HCT116 (cell line): ENCODE measurements around the gene IL18. TPM values are rescaled to one million over a fixed set of nuclear protein-coding genes. Genes with fewer than 3 reads are reported as not detected.

Experiments
- ATAC-seq: fragments of 200-7000 bp; cut with Tn5 transposase; 2 replicates; pipeline ENCODE4 v1.9.1; 2020; ENCODE audit warnings: mild to moderate bottlenecking, moderate library complexity
- BruUV-seq: library from RNA; stranded (reverse); fragments of 400-500 nt; replicated peaks from 2 replicates; lab custom pipeline; 2021; lab: Mats Ljungman, UMichigan
- CTCF ChIA-PET: fragments of 300-600 bp; sonication (Branson Sonifier 250); formaldehyde crosslinking; loops from one replicate; lab custom pipeline; 2021; ENCODE audit warnings: antibody characterized with exemption; lab: Charles Lee
- POLR2A ChIA-PET: fragments of 300-600, 350-600 bp; sonication (Branson Sonifier 250); formaldehyde crosslinking; loops from one replicate; lab custom pipeline; 2021; ENCODE audit warnings: antibody characterized with exemption; lab: Charles Lee
- RAD21 ChIA-PET, 2 experiments: fragments of 300-600 bp; sonication (Branson Sonifier 250); formaldehyde crosslinking; loops; one replicate each; lab custom pipeline; 2023; ENCODE audit warnings: low total read pairs in 2 of 2; ENCODE audit not compliant: uncharacterized antibody in 2 of 2, unreplicated experiment in 2 of 2, low non-redundant PET in 1 of 2; lab: Charles Lee
- DNase-seq: peaks from one replicate; pipeline ENCODE4 v3.0.0-alpha.2; 2010; ENCODE audit warnings: low read depth, low spot score
- H2AFZ ChIP-seq: fragments of 200-600 bp; shearing (Covaris generic), sonication (generic); 2 replicates; pipeline ENCODE4 v1.6.1; 2017; ENCODE audit warnings: low read depth, mixed run types, mixed read lengths, antibody characterized with exemption, low read length; ENCODE audit not compliant: poor library complexity, severe bottlenecking
- H3K27ac ChIP-seq: 2 replicates; pipeline ENCODE4 v1.5.1; 2012; ENCODE audit warnings: low read depth, low read length
- H3K27me3 ChIP-seq: fragments of 200-600 bp; sonication (generic); 2 replicates; pipeline ENCODE4 v1.6.1; 2016; ENCODE audit warnings: mixed run types, low read length, mixed read lengths; ENCODE audit not compliant: insufficient read depth
- H3K36me3 ChIP-seq, 2 experiments: fragments of 200-500 bp in 1 of 2; fragments of 200-600 bp in 1 of 2; sonication (Bioruptor generic) in 1 of 2; sonication (generic) in 1 of 2; 2 replicates each; pipeline versions ENCODE4 v1.5.1 to v1.6.1; 2014 to 2016; ENCODE audit warnings: low read length in 2 of 2, inconsistent platforms in 1 of 2, mixed read lengths in 1 of 2, mixed run types in 1 of 2; ENCODE audit not compliant: insufficient read depth in 2 of 2, control insufficient read depth in 1 of 2
- H3K4me1 ChIP-seq, 2 experiments: fragments of 200-600 bp in 1 of 2; sonication (generic) in 1 of 2; 2 replicates each; pipeline versions ENCODE4 v1.5.1 to v1.6.1; 2012 to 2017; ENCODE audit warnings: low read length in 2 of 2, inconsistent platforms in 1 of 2, mild to moderate bottlenecking in 1 of 2, mixed read lengths in 1 of 2, mixed run types in 1 of 2, moderate library complexity in 1 of 2; ENCODE audit not compliant: insufficient read depth in 2 of 2, control insufficient read depth in 1 of 2
- H3K4me2 ChIP-seq: fragments of 200-600 bp; sonication (generic); 2 replicates; pipeline ENCODE4 v1.6.1; 2017; ENCODE audit warnings: mixed run types, low read length, mixed read lengths
- H3K4me3 ChIP-seq, 2 experiments: fragments of 200-600 bp in 1 of 2; sonication (generic) in 1 of 2; replicated peaks in 1 of 2; 2 replicates each; pipeline ENCODE4 v1.5.1; 2011 to 2016; ENCODE audit warnings: low read length in 2 of 2, control low read depth in 1 of 2, low read depth in 1 of 2, mild to moderate bottlenecking in 1 of 2, mixed read lengths in 1 of 2, mixed run types in 1 of 2
- H3K79me2 ChIP-seq: fragments of 200-600 bp; sonication (generic); 2 replicates; pipeline ENCODE4 v1.6.1; 2017; ENCODE audit warnings: mild to moderate bottlenecking, mixed run types, low read length, moderate library complexity, mixed read lengths; ENCODE audit not compliant: insufficient read depth
- H3K9ac ChIP-seq: fragments of 200-600 bp; sonication (generic); 2 replicates; pipeline ENCODE4 v1.6.1; 2016; ENCODE audit warnings: low read length, mixed read lengths
- H3K9me2 ChIP-seq: fragments of 200-600 bp; sonication (generic), shearing (Covaris generic); 2 replicates; pipeline ENCODE4 v1.6.1; 2017; ENCODE audit warnings: mixed run types, mild to moderate bottlenecking, moderate library complexity; ENCODE audit not compliant: insufficient read depth
- H3K9me3 ChIP-seq, 2 experiments: fragments of 200-500 bp in 1 of 2; fragments of 200-600 bp in 1 of 2; sonication (Bioruptor generic) in 1 of 2; sonication (generic) in 1 of 2; 2 replicates each; pipeline ENCODE4 v1.6.1; 2014 to 2017; ENCODE audit warnings: low read length in 2 of 2, mixed read lengths in 2 of 2, inconsistent platforms in 1 of 2, low read depth in 1 of 2, mild to moderate bottlenecking in 1 of 2, mixed run types in 1 of 2, moderate library complexity in 1 of 2; ENCODE audit not compliant: control insufficient read depth in 1 of 2, insufficient read depth in 1 of 2
- H4K20me1 ChIP-seq: fragments of 200-600 bp; sonication (generic), shearing (Covaris generic); 2 replicates; pipeline ENCODE4 v1.6.1; 2017; ENCODE audit warnings: mixed run types, mild to moderate bottlenecking, moderate library complexity; ENCODE audit not compliant: insufficient read depth
- ATF3 ChIP-seq: IDR thresholded peaks from 2 replicates; pipeline ENCODE4 v1.6.1; 2012
- CBX3 ChIP-seq: IDR thresholded peaks from 2 replicates; pipeline ENCODE4 v1.6.1; 2012; ENCODE audit warnings: low read depth
- CEBPB ChIP-seq: IDR thresholded peaks from 2 replicates; pipeline ENCODE4 v1.6.1; 2012; ENCODE audit warnings: low read depth
- CTCF ChIP-seq, 3 experiments: fragments of 200-600 bp in 1 of 3; sonication (generic) in 1 of 3; IDR thresholded peaks in 2 of 3; conservative IDR thresholded peaks in 1 of 3; 2 replicates each; pipeline ENCODE4 v1.5.1; 2012 to 2017; ENCODE audit warnings: low read depth in 2 of 3, low read length in 2 of 3, antibody characterized with exemption in 1 of 3, borderline replicate concordance in 1 of 3, control low read depth in 1 of 3, mild to moderate bottlenecking in 1 of 3, mixed read lengths in 1 of 3, mixed run types in 1 of 3, moderate library complexity in 1 of 3; ENCODE audit not compliant: insufficient read depth in 1 of 3
- EGR1 ChIP-seq: IDR thresholded peaks from 2 replicates; pipeline ENCODE4 v1.6.1; 2012; ENCODE audit warnings: low read depth
- ELF1 ChIP-seq: IDR thresholded peaks from 2 replicates; pipeline ENCODE4 v1.6.1; 2012; ENCODE audit warnings: low read depth, borderline replicate concordance
- FOSL1 ChIP-seq: IDR thresholded peaks from 2 replicates; pipeline ENCODE4 v1.6.1; 2012; ENCODE audit warnings: low read depth
- POLR2AphosphoS5 ChIP-seq: IDR thresholded peaks from 2 replicates; pipeline ENCODE4 v1.6.1; 2011; ENCODE audit warnings: mild to moderate bottlenecking, low read depth, low read length, moderate library complexity
- RAD21 ChIP-seq: IDR thresholded peaks from 2 replicates; pipeline ENCODE4 v1.6.1; 2012; ENCODE audit warnings: low read depth, mild to moderate bottlenecking
- REST ChIP-seq: IDR thresholded peaks from 2 replicates; pipeline ENCODE4 v1.6.1; 2012; ENCODE audit warnings: low read depth
- SIN3A ChIP-seq: IDR thresholded peaks from 2 replicates; pipeline ENCODE4 v1.6.1; 2012; ENCODE audit warnings: low read depth
- SP1 ChIP-seq: IDR thresholded peaks from 2 replicates; pipeline ENCODE4 v1.6.1; 2012; ENCODE audit warnings: low read depth
- TCF7L2 ChIP-seq: IDR thresholded peaks from 2 replicates; pipeline ENCODE4 v1.7.0; 2011; ENCODE audit warnings: borderline replicate concordance, inconsistent platforms; ENCODE audit not compliant: insufficient read depth, insufficient read length; ENCODE audit errors: extremely low read depth
- ZBTB33 ChIP-seq: IDR thresholded peaks from 2 replicates; pipeline ENCODE4 v1.6.1; 2011; ENCODE audit warnings: mild to moderate bottlenecking, low read length, moderate library complexity; ENCODE audit not compliant: insufficient replicate concordance; ENCODE audit errors: extremely low read depth
- ZNF274 ChIP-seq: fragments of 200-500 bp; sonication (Bioruptor generic); IDR thresholded peaks from 2 replicates; pipeline ENCODE4 v1.6.1; 2014; ENCODE audit warnings: mild to moderate bottlenecking, low read depth, low read length, inconsistent platforms
- intact Hi-C: fragments of 100-400 bp; cut with micrococcal nuclease; formaldehyde crosslinking; loops from 2 replicates; pipeline ENCODE4 v1.10.0; 2022
- total RNA-seq: library from RNA; stranded (reverse); gene quantifications from one replicate; pipeline ENCODE4 v1.2.1, GENCODE V29; 2021; ENCODE audit not compliant: unreplicated experiment

The IL18 gene
- total RNA-seq, 1 experiment from 2014 or later, result 112 TPM

GRCh38 chr11:112097734-112098528 lies 66.0 kb downstream of the IL18 start (continued):
- no peak for TF ChIP-seq SP1

- intact Hi-C loops, result no loop called here
- no peak for ATAC-seq
- peaks cover 22% of the 10 kb centered on the region for H3K79me2 ChIP-seq
- no peak for DNase-seq
- no peak overlapping the region for H3K4me3 ChIP-seq
- BruUV-seq, result no TSS peak
- H3K9ac ChIP-seq, result no peak overlapping the region
- RAD21 ChIA-PET, result no interaction called here
- H3K9me3 ChIP-seq, result no peaks in the 10 kb centered on the region
- no peak for TF ChIP-seq POLR2AphosphoS5
- no peak for TF ChIP-seq SP1
- no peak for TF ChIP-seq REST
- TF ChIP-seq ZBTB33, result no peak
- TF ChIP-seq TCF7L2, result no peak
- TF ChIP-seq ZNF274, result no peak
- TF ChIP-seq CTCF (IDR thresholded peaks at IDR 0.05 in 2 of 3, conservative IDR thresholded peaks at IDR 0.05 in 1 of 3; ENCODE audit: borderline replicate concordance in 1 of 3, insufficient read depth in 1 of 3, low read depth in 2 of 3, low read length in 2 of 3), result no peak
- no peak for TF ChIP-seq ATF3
- no peak for TF ChIP-seq RAD21
- no peak for TF ChIP-seq ELF1
- TF ChIP-seq SIN3A, result no peak
- TF ChIP-seq CEBPB, result no peak
- no peak for TF ChIP-seq CBX3
- TF ChIP-seq FOSL1, result no peak
- TF ChIP-seq EGR1, result no peak
- H3K36me3 ChIP-seq, result peaks cover 22 to 26% of the 10 kb centered on the region in 2 experiments
- no peaks in the 10 kb centered on the region for H3K27me3 ChIP-seq
- H4K20me1 ChIP-seq, result no peaks in the 10 kb centered on the region; the same call in 1 of the 2 replicates
- no peak overlapping the region for H3K27ac ChIP-seq
- CTCF ChIA-PET, result no interaction called here
- no peaks in the 10 kb centered on the region for H3K9me2 ChIP-seq
- H3K4me2 ChIP-seq, result no peak overlapping the region
- H2AFZ ChIP-seq, result no peak overlapping the region
- POLR2A ChIA-PET, result interaction anchor here (0.9 kb wide), 1 partner anchor 12 kb away, joined by 3 read pairs; no protein-coding TSS in a partner anchor
- no peaks in the 10 kb centered on the region for H3K4me1 ChIP-seq
Measured at GRCh38 chr11:112096194-112096593, 67.7 kb downstream of the IL18 start.
